Kidney (tissue), 14 donors: ENCODE measurements around the gene KLF5. TPM values are rescaled to one million over a fixed set of nuclear protein-coding genes. Genes with fewer than 3 reads are reported as not detected.

Source experiments
- DNase-seq, 5 donors: peaks; one replicate each; pipeline ENCODE4 v3.0.0-alpha.2; 2013 to 2020
- FAIRE-seq: peaks from 2 replicates; lab custom pipeline; 2012; peaks lifted over from hg19 to GRCh38; lab: Jason Lieb, UNC
- H3K27ac ChIP-seq, 2 donors: one replicate each; pipeline ENCODE4 v1.7.0; 2013; ENCODE audit warnings: low read depth in 2 of 2, low read length in 2 of 2, inconsistent platforms in 1 of 2
- H3K27me3 ChIP-seq: one replicate; pipeline ENCODE4 v1.7.1; 2013; ENCODE audit warnings: low read length, inconsistent platforms; ENCODE audit not compliant: control insufficient read depth, insufficient read depth
- H3K36me3 ChIP-seq, 3 donors: one replicate each; pipeline versions ENCODE4 v1.7.0 to v1.7.1; 2013; ENCODE audit warnings: low read length in 3 of 3, control low read depth in 1 of 3, inconsistent platforms in 1 of 3; ENCODE audit not compliant: insufficient read depth in 3 of 3, control insufficient read depth in 2 of 3
- H3K4me1 ChIP-seq, 3 donors: one replicate each; pipeline versions ENCODE4 v1.7.0 to v1.7.1; 2013; ENCODE audit warnings: low read length in 3 of 3, inconsistent platforms in 1 of 3, low read depth in 1 of 3; ENCODE audit not compliant: control insufficient read depth in 2 of 3, insufficient read depth in 2 of 3
- H3K4me3 ChIP-seq, 3 donors: one replicate each; pipeline versions ENCODE4 v1.7.0 to v1.8.1; 2013; ENCODE audit warnings: low read length in 3 of 3, control low read depth in 1 of 3, inconsistent platforms in 1 of 3
- H3K9ac ChIP-seq, 3 donors: one replicate each; pipeline versions ENCODE4 v1.7.0 to v1.7.1; 2013; ENCODE audit warnings: low read length in 3 of 3, control low read depth in 1 of 3, inconsistent platforms in 1 of 3
- H3K9me3 ChIP-seq, 3 donors: one replicate each; pipeline versions ENCODE4 v1.7.0 to v1.7.1; 2013; ENCODE audit warnings: low read length in 3 of 3, control low read depth in 1 of 3, inconsistent platforms in 1 of 3; ENCODE audit not compliant: control insufficient read depth in 2 of 3, insufficient read depth in 1 of 3
- intact Hi-C: fragments of 100-400 bp; cut with DNase I; formaldehyde crosslinking; loops from one replicate; pipeline ENCODE4 v1.11.1; 2022
- polyA plus RNA-seq: library from polyadenylated mRNA; stranded (reverse); fragments of 350-450 nt; fragmentation: Illumina TruSeq; extraction: RNeasy Lipid Tissue Mini Kit (QIAGEN cat#74804); gene quantifications from one replicate; pipeline ENCODE4 v1.2.3, GENCODE V29; 2014; ENCODE audit warnings: low read depth, low replicate concordance; ENCODE audit not compliant: insufficient read depth
- total RNA-seq: library from RNA; stranded (reverse); fragmentation: NEBNext Ultra II Directional; extraction: Animal tissue kit (Norgen Biotek cat#: 25700); gene quantifications from one replicate; pipeline ENCODE4 v1.2.1, GENCODE V29; 2021
- TF ChIP-seq, protein P1 (sequence below): IDR thresholded peaks from 3 replicates; pipeline ENCODE4 v1.5.1; 2012; ENCODE audit warnings: mild to moderate bottlenecking, moderate library complexity, borderline replicate concordance; ENCODE audit not compliant: insufficient read depth; ENCODE audit errors: extremely low read depth
- donor health status: control.
- donor health status: control.
- donor health status: control.
- donor health status: control.
- donor health status: control.
- donor health status: DM: yes; HTN: yes; CAD: no.
- donor health status: Normal renal cell carcinoma (clear cell type).

KLF5 gene
- total and polyA plus RNA-seq, 2 donors from 2014 or later, result 4.4 to 52.7 TPM

DNA sequence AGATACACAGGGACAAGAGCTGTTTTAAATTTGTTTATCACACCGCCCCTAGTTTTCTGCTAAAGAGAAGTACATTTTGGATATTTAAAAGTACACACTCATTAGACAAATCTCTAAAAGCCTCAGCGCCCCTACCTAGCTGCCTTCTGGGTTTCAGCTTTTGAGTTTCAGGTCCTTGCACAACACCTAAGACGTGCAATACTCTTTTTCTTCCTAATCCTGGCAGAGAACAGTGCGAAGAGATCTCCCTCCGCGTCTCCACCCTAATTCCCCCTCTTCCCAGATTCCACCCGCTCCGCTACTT, 421 bp upstream of the KLF5 start:
- intact Hi-C loops, result no loop called here
- Histone ChIP-seq H3K9ac (peak overlapping the region in 2 of 3 donors; percentile 58 to 76), H3K27me3 (peaks cover 5% of the 10 kb centered on the region), H3K4me1 (peaks cover 0 to 7% (median 0%) of the 10 kb centered on the region in 3 donors), H3K36me3 (peaks cover 0 to 4% (median 0%) of the 10 kb centered on the region in 3 donors), H3K27ac (peak overlapping the region in 1 of 2 donors; percentile 73), H3K4me3 (peak overlapping the region; percentile 58 to 86 (median 80)), H3K9me3 (no peaks in the 10 kb centered on the region)
- FAIRE-seq (no peak), DNase-seq (no peak)
- TF ChIP-seq, protein P1, sequence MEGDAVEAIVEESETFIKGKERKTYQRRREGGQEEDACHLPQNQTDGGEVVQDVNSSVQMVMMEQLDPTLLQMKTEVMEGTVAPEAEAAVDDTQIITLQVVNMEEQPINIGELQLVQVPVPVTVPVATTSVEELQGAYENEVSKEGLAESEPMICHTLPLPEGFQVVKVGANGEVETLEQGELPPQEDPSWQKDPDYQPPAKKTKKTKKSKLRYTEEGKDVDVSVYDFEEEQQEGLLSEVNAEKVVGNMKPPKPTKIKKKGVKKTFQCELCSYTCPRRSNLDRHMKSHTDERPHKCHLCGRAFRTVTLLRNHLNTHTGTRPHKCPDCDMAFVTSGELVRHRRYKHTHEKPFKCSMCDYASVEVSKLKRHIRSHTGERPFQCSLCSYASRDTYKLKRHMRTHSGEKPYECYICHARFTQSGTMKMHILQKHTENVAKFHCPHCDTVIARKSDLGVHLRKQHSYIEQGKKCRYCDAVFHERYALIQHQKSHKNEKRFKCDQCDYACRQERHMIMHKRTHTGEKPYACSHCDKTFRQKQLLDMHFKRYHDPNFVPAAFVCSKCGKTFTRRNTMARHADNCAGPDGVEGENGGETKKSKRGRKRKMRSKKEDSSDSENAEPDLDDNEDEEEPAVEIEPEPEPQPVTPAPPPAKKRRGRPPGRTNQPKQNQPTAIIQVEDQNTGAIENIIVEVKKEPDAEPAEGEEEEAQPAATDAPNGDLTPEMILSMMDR, result no peak

DNA sequence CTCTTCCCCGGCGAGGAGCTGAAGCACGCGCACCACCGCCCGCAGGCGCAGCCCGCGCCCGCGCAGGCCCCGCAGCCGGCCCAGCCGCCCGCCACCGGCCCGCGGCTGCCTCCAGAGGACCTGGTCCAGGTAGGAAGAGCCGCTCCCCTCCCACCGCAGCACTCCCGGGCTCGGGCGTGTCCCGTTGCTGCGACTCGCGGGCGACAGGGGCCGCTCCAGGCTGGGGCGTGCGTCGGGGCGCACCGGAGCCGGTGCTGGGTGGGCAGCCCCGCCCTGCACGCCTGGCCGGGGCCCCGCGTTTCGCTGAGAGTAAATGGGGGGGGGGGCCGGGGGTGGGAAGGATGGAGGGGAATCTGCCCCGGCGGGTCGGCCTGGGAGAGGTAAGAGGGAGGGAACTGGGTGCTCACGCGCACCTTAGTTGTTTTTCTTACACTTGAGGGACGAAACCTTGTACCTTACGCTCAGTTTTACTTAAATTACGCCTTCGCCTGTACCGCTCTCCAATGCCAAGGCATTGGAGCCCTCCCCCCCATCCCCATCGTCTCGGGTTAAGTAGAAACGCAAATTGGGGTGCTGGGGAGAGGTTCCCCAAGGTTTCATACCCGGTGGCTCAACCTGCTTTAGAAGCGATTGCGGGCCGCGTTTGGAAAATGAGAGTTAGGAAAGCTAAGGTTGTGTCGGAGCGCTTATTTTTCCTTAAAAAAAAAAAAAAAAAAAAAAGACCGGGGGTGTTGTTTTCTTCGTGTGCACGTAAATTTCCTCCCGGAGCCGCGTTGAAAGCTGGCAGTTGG, 850 bp downstream of the KLF5 start:
- H3K27ac ChIP-seq, result peak overlapping the region; percentile 9 to 81
- TF ChIP-seq, protein P1, result peak; percentile 45
- peaks cover 0 to 4% (median 0%) of the 10 kb centered on the region in 3 donors for H3K36me3 ChIP-seq
- peak overlapping the region in 2 of 3 donors; percentile 57 to 62 for H3K9ac ChIP-seq
- peaks cover 0 to 7% (median 0%) of the 10 kb centered on the region in 3 donors for H3K4me1 ChIP-seq
- no peak for FAIRE-seq
- H3K4me3 ChIP-seq, result peak overlapping the region; percentile 76 to 86 (median 85)
- H3K27me3 ChIP-seq, result peaks cover 5% of the 10 kb centered on the region
- DNase-seq, result peak; percentile 71 to 93 (median 82)
- no peaks in the 10 kb centered on the region for H3K9me3 ChIP-seq
- intact Hi-C loops, result no loop called here

DNA sequence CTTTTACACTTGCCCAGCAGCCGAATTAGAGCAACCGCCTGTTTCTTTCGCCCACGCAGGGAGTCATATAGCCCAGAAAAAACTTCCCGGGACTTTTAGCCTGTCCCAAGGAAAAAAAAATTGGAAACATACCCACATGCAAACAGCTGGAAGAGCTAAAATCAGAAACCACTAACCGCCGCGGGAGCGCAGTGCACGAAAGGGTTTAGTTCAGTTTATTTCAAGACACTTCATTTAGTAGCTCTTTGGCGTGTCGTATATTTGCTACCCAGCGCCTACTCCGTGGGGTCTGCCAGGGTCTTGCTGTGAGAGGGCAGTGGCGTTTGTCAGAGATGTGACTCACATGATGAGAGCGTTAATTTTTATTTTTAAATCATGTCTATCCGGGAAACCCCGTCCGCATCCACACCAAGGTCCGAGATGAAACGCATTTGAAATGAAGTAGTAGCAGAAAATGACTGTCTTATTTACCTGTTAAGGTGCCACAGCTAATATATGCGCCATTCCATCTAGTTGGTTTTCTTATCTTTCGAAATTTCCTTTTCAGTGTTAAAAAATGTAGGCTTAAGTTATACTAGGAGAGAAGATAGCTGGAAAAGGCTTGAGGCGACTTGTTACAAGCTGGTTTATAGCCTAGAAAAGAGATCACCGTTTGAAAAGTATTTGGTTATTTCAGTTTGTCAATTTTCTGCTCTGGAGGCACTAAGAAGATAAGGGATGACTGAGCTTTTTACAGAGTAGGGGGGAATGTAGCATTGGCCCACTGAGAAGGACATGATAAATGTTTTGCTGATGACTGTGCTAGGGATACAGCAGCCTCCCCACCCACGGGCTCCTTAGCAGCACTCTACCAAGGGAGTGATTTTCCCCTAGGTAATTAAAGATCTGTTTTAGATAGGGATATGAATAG, 1.7 kb downstream of the KLF5 start:
- TF ChIP-seq, protein P1, result no peak
- H3K4me3 ChIP-seq, result peak overlapping the region; percentile 76 to 85 (median 77)
- peaks cover 0 to 4% (median 0%) of the 10 kb centered on the region in 3 donors for H3K36me3 ChIP-seq
- peak overlapping the region; percentile 9 to 38 for H3K27ac ChIP-seq
- intact Hi-C loops, result no loop called here
- FAIRE-seq (no peak), DNase-seq (peak in 4 of 5 donors; percentile 47 to 80 (median 60))
- H3K9me3 ChIP-seq, result no peaks in the 10 kb centered on the region
- H3K9ac ChIP-seq, result peak overlapping the region; percentile 45 to 57 (median 50)
- H3K27me3 ChIP-seq, result peaks cover 5% of the 10 kb centered on the region
- H3K4me1 ChIP-seq, result peaks cover 0 to 7% (median 0%) of the 10 kb centered on the region in 3 donors
